Measurements from ENCODE around the gene RBM38. TPM values are rescaled to one million over a fixed set of nuclear protein-coding genes. Genes with fewer than 3 reads are reported as not detected.
A peak's percentile ranks its signal among the peaks of the same experiment; 100 is the strongest.
"Not testable (repeated sequence)": the region's sequence is repeated elsewhere in the genome, so short reads cannot be mapped to it uniquely, and the experiment has no call there.

RBM38 gene
- total RNA-seq: 28.1 TPM

DNA sequence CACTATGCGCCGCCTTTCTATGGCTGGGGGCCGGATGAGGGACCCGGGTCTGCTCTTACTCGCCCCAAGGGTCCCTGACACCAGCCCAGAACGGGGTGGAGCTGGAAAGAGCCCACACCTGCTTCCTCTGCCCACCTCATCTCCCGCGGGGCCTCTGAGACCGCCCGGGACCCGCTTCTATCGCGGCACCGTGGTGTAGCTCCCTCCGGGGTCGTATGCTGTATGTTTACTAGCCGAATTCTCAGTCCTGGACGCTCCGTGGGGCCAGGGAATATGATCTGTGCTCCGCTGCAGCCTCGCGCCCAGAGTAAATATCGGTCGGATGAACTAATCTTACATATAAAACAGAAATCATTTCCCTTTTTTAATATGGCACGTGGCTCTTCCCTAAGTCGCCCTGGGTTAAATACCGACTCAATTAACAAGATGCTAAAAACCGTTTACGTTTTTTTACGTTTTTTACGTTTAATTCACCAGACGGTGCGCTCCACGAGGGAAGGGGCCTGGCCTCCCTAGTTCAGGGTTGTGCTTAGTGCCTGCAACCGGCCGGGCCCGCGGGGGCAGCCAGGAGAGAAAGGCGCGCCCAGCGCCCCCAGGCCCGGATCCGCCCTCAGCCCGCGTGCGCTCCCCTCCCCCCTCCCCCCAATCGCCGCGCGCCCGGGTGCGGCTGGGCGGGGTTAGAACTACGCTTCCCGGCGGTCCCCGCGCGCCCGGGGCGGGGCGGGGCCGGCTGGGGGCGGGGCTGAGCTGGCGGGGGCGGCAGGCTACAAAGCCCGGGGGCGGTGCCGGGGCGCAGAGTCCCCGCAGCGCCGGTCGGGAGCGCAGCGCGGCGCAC lies at the start of gene RBM38:
Gene RBM38, plus strand, starts transcription at position 793 of the 835 bp plus-strand sequence. CDS start 186 bp downstream, outside the sequence.
- intact Hi-C loops (cut with DNase I): loop anchor here (10.0 kb wide), 1 partner anchor 204 kb away; no protein-coding TSS in a partner anchor
- ATAC-seq (peak; percentile 75), DNase-seq (ENCODE audit: low spot score) (peak; percentile 84)

DNA sequence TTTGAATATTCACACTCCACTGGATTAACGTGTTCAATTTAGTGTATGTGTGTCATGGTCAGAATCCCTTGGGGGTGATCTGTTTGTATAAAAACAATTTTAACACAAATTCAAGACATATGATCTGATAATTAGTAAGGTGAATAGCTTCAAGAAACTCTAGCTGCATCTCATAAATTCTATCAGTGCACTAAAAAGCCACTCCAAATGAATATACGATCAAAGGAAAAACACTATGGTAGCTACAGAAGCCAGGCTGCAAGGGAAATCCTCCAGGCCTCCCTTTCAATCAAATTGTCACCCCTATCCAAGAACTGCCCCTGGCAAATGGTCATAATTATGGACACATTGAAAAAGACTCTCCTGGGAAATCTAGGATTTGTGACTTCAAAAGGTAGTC lies 49.5 kb upstream of the RBM38 start:
- no peak for ATAC-seq
- DNase-seq (ENCODE audit: low spot score): no peak
- intact Hi-C loops (cut with DNase I): no loop called here

DNA sequence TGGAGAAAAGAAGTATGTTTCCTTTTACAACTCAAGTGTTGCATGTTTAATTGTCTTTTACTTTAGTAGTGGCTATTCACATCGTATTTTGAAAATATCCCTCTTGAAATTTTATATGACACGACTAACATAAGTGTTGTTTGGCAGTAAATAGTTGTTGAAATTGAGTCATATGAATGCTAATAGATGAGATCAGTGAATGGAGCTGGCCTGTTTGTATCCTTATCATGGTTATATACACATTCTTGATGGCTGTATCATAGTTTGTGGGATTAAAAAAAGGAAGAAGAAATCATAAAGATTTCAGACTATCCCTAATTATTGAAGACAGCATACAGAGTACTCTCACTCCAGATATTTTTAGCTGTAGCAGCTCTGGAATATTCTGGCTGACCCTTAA lies 48.4 kb upstream of the RBM38 start:
- ATAC-seq: no peak
- intact Hi-C loops (cut with DNase I): no loop called here
- no peak for DNase-seq (ENCODE audit: low spot score)

DNA sequence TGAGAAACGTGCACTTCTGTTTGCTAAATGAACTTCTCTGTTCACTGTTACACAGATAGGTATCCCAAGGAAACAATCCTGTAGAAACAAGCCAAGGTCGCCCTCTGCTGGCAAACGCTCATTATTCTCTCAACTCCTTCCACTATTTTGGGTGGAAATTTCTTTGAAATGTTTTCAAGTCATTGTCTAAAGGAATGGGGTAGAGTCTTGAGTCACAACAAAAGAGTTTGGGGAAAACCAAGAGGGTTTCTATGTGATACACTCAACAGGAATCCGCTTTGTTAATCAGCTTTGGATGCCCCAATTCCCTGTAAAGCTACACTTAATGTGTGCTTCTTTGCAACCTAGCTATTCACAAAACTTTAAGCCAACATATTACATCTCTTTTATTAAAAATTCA lies 44.7 kb upstream of the RBM38 start:
- DNase-seq (ENCODE audit: low spot score): peak; percentile 92
- intact Hi-C loops (cut with DNase I): loop anchor here (5.0 kb wide), 1 partner anchor 254 kb away; no protein-coding TSS in a partner anchor
- ATAC-seq: peak; percentile 67

DNA sequence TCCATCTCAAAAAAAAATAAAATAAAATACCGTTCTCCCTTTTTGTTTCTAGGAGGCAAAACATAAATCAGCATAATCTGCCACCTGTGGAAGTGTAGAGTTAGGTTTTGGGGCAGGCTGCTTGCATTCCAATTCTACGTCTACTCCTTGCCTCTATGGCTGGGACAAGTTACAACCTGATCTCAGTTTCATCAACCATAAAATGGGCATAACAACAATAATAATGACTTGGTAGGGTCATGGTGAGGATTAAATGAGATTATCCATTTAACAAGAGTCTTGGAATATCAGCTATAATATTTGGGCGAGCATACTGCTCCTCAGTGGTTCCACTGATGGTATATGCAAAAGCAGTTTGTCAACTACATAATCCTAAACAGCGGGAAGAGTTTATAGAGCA lies 43.8 kb upstream of the RBM38 start:
- ATAC-seq (no peak), DNase-seq (ENCODE audit: low spot score) (no peak)
- intact Hi-C loops (cut with DNase I): loop anchor here (5.0 kb wide), 1 partner anchor 255 kb away; no protein-coding TSS in a partner anchor

DNA sequence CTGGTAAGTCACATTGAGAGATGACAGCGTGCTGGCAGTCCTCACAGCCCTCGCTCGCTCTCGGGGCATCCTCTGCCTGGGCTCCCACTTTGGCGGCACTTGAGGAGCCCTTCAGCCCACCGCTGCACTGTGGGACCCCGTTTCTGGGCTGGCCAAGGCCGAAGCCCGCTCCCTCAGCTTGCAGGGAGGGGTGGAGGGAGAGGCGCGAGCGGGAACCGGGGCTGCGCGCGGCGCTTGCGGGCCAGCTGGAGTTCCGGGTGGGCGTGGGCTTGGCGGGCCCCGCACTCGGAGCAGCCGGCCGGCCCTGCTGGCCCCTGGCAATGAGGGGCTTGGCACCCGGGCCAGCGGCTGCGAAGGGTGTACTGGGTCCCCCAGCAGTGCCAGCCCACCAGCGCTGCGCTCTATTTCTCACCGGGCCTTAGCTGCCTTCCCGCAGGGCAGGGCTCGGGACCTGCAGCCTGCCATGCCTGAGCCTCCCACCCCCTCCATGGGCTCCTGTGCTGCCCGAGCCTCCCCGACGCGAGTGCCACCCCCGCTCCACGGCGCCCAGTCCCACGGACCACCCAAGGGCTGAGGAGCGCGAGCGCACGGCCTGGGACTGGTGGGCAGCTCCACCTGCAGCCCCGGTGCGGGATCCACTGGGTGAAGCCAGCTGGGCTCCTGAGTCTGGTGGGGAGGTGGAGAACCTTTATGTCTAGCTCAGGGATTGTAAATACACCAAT lies 42.8 kb upstream of the RBM38 start:
- intact Hi-C loops (cut with DNase I): loop anchor here (5.0 kb wide), 1 partner anchor 256 kb away; no protein-coding TSS in a partner anchor
- not testable (repeated sequence) for ATAC-seq; DNase-seq (ENCODE audit: low spot score)

DNA sequence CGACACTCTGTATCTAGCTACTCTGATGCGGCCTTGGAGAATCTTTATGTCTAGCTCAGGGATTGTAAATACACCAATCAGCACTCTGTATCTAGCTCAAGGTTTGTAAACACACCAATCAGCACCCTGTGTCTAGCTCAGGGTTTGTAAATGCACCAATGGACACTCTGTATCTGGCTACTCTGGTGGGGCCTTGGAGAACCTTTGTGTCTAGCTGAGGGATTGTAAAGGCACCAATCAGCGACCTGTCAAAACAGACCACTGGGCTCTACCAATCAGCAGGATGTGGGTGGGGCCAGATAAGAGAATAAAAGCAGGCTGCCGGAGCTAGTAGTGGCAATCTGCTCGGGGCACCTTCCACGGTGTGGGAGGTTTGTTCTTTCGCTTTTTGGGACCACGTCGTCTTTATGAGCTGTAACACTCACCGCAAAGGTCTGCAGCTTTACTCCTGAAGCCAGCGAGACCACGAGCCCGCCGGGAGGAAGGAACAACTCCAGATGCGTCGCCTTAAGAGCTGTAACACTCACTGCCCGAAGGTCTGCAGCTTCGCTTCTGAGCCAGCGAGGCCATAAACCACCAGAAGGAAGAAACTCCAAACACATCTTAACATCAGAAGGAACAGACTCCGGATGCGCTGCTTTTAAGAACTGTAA lies 42.1 kb upstream of the RBM38 start:
- ATAC-seq; DNase-seq (ENCODE audit: low spot score): not testable (repeated sequence)
- intact Hi-C loops (cut with DNase I): loop anchor here (5.0 kb wide), 1 partner anchor 257 kb away; no protein-coding TSS in a partner anchor

DNA sequence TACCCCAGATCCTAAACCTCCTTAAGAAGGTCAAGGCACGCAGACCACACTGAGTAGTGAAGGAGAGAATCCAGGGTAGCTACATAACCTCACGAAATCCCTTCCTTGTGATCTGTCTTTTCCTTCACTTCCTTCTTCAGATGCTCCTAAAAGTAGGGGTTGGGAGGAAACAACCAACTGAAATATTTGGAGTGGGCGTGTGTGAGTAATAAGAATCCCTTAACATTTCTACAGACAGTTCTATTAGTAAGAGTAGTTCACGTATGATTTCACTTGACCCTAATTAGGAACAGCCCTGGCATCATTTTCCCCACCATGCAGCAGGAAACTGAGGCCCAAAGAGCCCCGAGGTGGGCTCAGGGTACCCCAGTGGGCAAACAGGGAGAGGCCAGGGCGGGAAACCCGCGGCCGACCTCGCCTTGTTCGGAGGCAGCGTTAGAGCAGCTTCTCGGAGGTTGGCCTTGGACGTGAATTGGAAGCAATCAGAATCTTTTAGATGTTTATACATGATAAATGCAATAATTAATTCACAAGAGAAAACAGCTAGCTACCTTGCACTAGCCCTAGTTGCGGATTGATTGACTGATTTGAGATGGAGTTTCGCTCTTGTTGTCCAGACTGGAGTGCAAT lies 41.0 kb upstream of the RBM38 start:
- intact Hi-C loops (cut with DNase I): no loop called here
- no peak for DNase-seq (ENCODE audit: low spot score)

DNA sequence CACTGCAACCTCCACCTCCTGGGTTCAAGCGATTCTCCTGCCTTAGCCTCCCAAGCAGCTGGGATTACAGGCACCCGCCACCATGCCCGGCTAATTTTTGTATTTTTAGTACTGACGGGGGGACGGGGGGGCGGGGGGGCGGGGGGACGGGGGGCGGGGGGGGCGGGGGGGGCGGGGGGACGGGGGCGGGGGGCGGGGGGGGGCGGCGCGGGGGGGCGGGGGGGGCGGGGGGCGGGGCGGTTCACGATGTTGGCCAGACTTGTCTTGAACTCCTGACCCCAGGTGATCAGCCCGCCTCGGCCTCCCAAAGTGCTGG lies 40.5 kb upstream of the RBM38 start:
- DNase-seq (ENCODE audit: low spot score); intact Hi-C loops (cut with DNase I); ATAC-seq: not testable (repeated sequence)

More for the DNA sequence above, 41.0 kb upstream of the RBM38 start:
- ATAC-seq: no peak

DNA sequence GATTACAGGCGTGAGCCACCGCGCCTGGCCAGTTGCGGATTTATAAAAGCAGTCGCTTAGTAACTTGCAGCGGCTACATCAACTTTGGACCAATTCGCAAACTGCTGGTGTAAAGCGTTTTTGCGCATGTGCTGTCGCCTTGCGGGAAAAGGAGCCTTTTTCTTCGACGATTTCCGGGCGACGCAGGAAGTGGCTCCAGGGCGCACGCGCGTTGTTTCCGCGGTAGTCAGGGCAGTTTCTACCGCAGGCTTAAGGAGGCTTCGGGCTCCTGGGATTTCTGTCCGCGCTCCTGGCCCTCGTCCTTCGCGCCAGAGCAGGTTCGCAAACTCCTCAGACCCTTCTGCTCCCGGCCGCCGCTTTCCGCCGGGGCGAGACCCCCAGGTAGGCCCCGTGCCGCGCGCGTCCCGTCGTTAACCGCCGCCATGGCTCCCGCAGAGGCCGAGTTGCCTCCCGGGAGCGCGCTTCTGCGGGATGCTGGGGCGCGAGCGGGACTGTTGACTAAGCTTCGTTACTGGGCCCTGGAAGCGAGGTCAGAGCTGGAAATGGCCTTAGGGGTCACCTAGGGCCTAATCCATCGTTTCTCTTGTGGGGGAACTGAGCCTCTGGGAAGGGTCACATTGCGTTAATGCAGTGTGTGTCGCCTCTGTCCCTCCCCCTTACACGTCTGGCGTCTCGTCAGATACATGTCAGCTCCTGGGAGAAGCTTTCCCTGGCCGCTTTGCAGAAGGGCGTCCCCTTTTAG lies 40.0 kb upstream of the RBM38 start, which contains the start of gene RAE1:
Gene RAE1, plus strand, starts transcription at position 214 of the 742 bp plus-strand sequence. CDS start 2,784 bp downstream, outside the sequence.
- peak; percentile 94 for ATAC-seq
- intact Hi-C loops (cut with DNase I): no loop called here
- peak; percentile 95 for DNase-seq (ENCODE audit: low spot score)

DNA sequence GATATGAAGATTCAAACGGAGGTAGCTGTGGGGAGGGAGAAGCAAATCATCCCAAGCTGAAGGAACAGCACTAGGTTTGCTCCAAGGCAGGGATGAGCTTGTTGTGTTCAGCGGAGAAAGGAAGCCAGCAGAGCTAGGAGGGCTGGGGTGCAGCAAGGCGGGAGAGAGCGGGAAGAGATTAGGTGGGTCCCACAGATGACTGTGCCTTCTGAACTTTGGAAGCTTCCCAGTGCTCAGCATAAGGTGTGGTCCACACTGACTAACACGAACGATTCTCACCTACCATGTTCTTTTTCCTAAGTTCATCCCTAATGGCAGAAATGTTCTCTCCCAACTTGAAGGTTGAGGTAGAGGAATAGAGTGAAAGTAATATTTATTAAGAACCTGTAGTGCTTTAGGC lies 38.9 kb upstream of the RBM38 start:
- intact Hi-C loops (cut with DNase I): no loop called here
- ATAC-seq (no peak), DNase-seq (ENCODE audit: low spot score) (no peak)

DNA sequence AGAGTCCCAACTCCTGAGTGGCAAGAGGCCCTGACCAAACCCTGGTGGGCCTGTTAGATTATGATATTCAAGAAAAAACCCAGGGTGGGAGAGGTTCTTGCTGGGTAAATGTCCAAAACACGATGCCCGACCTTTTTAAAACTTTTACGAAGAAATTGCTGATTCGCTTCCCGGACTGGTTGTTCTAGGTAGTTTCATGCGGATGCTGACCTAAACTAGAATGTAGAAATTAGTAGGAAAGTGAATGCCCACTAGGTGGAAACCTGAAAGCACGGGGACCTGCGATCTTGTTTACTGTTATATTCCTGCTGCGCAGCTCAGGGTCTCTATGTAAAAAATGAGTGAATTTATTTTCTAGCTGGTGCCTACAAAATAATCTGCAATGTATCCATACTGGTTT lies 37.8 kb upstream of the RBM38 start:
- intact Hi-C loops (cut with DNase I): no loop called here
- DNase-seq (ENCODE audit: low spot score) (no peak), ATAC-seq (no peak)

DNA sequence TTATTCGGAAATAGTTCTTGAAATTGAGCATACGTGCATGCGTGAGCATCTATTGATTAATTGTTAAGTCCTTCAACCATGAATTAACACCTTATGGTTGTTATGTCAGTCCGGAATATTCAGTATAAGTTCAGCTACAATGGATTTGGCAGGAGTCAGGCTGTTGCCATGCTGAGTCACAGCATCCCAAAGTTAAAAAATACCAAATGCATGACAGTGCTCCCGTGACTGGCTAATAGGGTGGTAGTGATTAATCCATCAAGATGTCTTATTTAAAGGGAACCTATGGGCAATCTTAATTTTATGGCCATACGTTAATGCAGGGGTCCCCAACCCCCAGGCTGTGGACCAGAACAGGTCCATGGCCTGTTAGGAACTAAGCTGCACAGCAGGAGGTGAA lies 29.7 kb upstream of the RBM38 start:
- no peak for ATAC-seq
- intact Hi-C loops (cut with DNase I): no loop called here

DNA sequence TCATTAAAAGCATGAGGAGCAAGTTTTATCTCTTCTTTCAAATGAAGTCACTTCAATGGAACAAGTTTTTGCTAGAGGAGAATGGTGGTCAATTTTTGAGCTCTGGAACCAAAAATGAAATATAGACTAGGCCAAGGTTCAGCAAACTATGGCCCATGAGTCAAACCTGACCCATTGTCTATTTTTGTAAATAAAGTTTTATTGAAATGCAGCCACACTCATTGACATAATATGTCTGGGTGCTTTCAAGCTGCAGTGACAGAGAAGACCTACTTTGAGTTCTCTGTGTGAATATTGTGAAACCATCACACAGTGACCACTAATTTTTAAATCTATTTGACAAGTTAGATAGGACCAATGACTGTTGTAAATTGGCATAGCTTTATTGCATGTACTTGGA lies 26.7 kb upstream of the RBM38 start:
- intact Hi-C loops (cut with DNase I): no loop called here
- ATAC-seq: no peak
- DNase-seq (ENCODE audit: low spot score): no peak

More for the DNA sequence above, 29.7 kb upstream of the RBM38 start:
- no peak for DNase-seq (ENCODE audit: low spot score)

DNA sequence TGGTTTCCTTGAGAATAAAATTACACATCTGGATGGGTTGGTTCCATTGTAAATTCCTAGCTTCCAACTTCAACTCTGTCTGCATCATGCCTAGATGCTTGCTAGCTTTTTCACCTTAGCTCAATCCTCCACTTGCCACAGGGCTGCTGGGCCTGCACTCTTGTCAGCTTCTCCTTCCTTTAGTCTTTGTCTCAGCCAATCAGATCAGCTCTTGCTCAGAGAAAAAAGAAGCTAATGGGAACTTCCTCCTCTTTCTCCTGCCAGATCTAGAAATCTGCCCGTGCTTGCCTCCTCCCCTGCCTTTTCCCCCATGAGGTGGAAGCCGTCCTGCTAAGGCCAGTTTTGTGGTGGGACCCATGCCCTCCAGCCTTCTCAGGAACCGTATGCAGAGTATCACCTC lies 21.6 kb upstream of the RBM38 start:
- DNase-seq (ENCODE audit: low spot score) (no peak), ATAC-seq (no peak)
- intact Hi-C loops (cut with DNase I): no loop called here

DNA sequence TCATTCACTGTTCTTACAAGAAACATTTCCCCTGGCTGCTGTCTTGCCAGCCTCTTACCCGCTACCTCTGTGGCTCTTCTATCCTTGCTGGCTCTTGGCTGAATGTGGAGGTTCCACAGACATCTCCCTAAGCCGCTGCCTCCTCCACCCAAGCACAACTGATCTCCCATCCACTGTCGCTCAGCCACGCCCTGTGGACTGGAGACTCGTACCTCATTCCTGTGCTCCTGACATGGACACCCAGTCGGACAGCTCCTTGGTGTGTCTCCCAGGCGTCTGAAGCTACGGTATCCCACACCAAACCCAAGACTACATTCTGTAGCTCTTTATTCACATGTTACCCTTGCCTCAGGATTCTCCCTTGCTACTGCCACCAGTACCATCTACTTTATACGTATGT lies 20.9 kb upstream of the RBM38 start:
- ATAC-seq (no peak), DNase-seq (ENCODE audit: low spot score) (no peak)
- intact Hi-C loops (cut with DNase I): no loop called here

DNA sequence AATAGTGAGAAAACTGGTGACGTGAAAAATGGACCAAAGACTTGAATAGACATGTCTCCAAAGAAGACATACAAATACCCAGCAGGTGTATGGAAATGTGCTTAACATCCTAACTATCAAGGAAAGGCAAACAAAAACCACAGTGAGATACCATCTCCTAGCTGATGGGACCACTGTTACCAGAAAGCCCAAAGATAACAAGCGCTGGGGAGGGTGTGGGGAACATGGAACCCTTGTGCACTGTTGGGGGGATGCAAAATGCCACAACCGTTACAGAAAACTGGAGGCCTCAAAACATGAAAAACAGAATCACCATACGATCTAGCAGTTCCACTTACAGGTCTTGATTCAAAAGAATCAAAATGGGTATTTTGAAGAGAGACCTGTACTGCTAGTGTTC lies 19.8 kb upstream of the RBM38 start:
- ATAC-seq: no peak
- intact Hi-C loops (cut with DNase I): no loop called here

DNA sequence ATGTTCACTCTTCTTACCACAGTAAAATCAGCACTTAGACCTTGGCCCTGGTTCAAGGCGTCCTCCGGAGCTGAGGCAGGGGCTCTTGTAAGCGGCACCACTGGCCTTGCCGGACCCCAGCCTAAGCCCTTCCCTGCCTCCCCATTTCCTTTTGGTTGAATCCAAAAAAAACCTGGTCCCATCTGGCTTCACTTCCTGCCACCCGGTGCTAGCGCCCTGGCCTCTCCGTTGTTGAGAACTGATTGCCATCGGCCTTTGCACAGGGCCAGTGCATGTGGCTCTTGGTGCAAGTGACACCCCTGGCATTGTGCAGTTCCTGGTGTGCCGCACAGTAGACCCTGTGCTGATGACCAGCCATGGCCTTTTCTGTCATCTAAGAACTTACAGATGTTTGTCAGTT lies 19.0 kb upstream of the RBM38 start:
- DNase-seq (ENCODE audit: low spot score) (no peak), ATAC-seq (no peak)
- intact Hi-C loops (cut with DNase I): no loop called here

More for the DNA sequence above, 19.8 kb upstream of the RBM38 start:
- DNase-seq (ENCODE audit: low spot score): no peak
